Osteoblast (primary cell): ENCODE measurements around the gene PTPRD. TPM values are rescaled to one million over a fixed set of nuclear protein-coding genes. Genes with fewer than 3 reads are reported as not detected.

Source experiments
- DNase-seq: peaks from one replicate; pipeline ENCODE4 v3.0.0; 2011; ENCODE audit warnings: low spot score, mixed read lengths; ENCODE audit not compliant: insufficient read length; ENCODE audit errors: missing footprints
- H2AFZ ChIP-seq: 2 replicates; pipeline ENCODE4 v1.6.0; 2011; ENCODE audit warnings: mild to moderate bottlenecking, low read length
- H3K27ac ChIP-seq: 2 replicates; pipeline ENCODE4 v1.5.1; 2011; ENCODE audit warnings: mild to moderate bottlenecking, low read depth, low read length, moderate library complexity
- H3K27me3 ChIP-seq: 2 replicates; pipeline ENCODE4 v1.6.0; 2012; ENCODE audit warnings: mild to moderate bottlenecking, control low read depth, inconsistent platforms, low read length, moderate library complexity; ENCODE audit not compliant: insufficient read depth
- H3K36me3 ChIP-seq: 2 replicates; pipeline ENCODE4 v1.5.1; 2011; ENCODE audit warnings: mild to moderate bottlenecking, low read length, control low read depth, moderate library complexity; ENCODE audit not compliant: insufficient read depth
- H3K4me1 ChIP-seq: 2 replicates; pipeline ENCODE4 v1.5.1; 2011; ENCODE audit warnings: mild to moderate bottlenecking, low read length, control low read depth, moderate library complexity; ENCODE audit not compliant: insufficient read depth
- H3K4me2 ChIP-seq: 2 replicates; pipeline ENCODE4 v1.6.0; 2011; ENCODE audit warnings: mild to moderate bottlenecking, low read length; ENCODE audit not compliant: insufficient read depth
- H3K4me3 ChIP-seq: fragments of 200-600 bp; sonication (generic); 3 replicates; pipeline ENCODE4 v1.5.1; 2012; ENCODE audit warnings: mild to moderate bottlenecking, low read length, inconsistent platforms; ENCODE audit not compliant: insufficient read depth
- H3K79me2 ChIP-seq: 2 replicates; pipeline ENCODE4 v1.6.0; 2012; ENCODE audit warnings: mild to moderate bottlenecking, low read length, control low read depth, inconsistent platforms; ENCODE audit not compliant: insufficient read depth
- H3K9me3 ChIP-seq: 2 replicates; pipeline ENCODE4 v1.5.1; 2011; ENCODE audit warnings: low read depth, low read length, control low read depth
- H4K20me1 ChIP-seq: 2 replicates; pipeline ENCODE4 v1.6.0; 2012; ENCODE audit warnings: mild to moderate bottlenecking, low read length, control low read depth; ENCODE audit not compliant: insufficient read depth
- total RNA-seq: library from RNA; depleted of rRNA; stranded (reverse); fragments of >200 nt; gene quantifications from 2 replicates; pipeline ENCODE4 v1.2.3, GENCODE V29; 2012
- TF ChIP-seq, protein P1 (sequence below): IDR thresholded peaks from 2 replicates; pipeline ENCODE4 v1.5.1; 2011; ENCODE audit warnings: mild to moderate bottlenecking, low read depth, low read length, moderate library complexity; ENCODE audit errors: extremely low read depth

PTPRD gene
- total RNA-seq, 1 donor: 23.9 TPM

DNA sequence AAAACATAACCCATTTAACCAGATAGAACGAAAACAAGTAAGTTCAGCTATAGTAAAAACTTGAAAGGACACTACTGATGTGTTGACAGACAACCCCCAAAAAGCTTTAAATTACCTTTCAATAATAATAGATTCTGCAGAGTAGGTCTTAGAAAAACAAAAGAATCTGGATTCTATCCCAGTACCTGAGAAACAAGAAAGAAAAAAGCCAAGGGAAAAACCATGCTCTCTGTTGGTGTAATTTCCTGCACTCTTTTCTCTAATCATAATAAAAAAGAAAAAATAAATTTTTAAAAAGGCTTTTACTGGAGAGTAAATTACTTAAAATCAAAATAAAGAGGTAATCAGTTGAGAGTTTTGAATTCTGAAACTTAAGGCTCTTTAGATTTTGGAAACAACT is 1090.4 kb downstream of the PTPRD start:
- Histone ChIP-seq H3K9me3 (peaks cover 4% of the 10 kb centered on the region), H3K4me2 (no peak overlapping the region), H3K27ac (no peak overlapping the region), H3K27me3 (no peaks in the 10 kb centered on the region), H3K4me1 (no peaks in the 10 kb centered on the region), H3K36me3 (no peaks in the 10 kb centered on the region), H4K20me1 (no peaks in the 10 kb centered on the region), H3K4me3 (no peak overlapping the region), H3K79me2 (no peaks in the 10 kb centered on the region), H2AFZ (no peak overlapping the region)
- no peak for DNase-seq
- TF ChIP-seq, protein P1, sequence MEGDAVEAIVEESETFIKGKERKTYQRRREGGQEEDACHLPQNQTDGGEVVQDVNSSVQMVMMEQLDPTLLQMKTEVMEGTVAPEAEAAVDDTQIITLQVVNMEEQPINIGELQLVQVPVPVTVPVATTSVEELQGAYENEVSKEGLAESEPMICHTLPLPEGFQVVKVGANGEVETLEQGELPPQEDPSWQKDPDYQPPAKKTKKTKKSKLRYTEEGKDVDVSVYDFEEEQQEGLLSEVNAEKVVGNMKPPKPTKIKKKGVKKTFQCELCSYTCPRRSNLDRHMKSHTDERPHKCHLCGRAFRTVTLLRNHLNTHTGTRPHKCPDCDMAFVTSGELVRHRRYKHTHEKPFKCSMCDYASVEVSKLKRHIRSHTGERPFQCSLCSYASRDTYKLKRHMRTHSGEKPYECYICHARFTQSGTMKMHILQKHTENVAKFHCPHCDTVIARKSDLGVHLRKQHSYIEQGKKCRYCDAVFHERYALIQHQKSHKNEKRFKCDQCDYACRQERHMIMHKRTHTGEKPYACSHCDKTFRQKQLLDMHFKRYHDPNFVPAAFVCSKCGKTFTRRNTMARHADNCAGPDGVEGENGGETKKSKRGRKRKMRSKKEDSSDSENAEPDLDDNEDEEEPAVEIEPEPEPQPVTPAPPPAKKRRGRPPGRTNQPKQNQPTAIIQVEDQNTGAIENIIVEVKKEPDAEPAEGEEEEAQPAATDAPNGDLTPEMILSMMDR: no peak

DNA sequence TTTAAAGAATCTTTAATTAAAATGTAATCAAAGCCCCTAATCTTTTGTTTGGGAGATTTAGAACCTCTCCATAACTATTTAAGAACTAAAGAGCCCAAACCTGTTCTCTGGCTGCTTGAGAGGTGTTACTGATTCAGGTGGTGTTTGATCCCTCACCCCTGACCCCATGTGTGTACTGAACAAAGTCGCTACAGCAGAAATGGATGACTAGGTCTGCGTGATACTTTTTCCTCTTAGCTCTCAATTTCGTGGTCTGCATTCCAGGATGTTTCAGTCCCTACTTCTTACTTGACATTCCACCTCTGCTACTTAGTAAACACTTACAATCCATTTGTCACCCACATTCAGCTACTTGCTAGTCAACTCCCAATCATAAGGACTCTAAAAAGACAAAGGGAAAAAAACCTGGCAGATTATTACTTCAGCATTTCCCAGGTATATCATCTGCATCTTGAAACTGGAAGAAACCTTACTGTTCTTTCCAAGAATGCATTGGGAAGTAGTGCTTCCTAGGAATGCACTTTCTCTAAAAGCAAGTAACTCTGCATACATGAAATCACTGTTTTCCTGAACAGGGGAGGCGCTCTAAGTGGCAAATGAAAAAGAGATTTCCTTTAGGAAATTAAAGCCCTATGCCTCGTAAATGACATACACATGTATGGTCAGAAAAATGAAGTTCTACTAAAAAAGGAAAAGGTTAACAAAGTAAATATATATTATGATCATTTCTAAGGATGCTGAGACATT is 1091.6 kb downstream of the PTPRD start:
- Histone ChIP-seq H3K4me2 (no peak overlapping the region), H3K27me3 (no peaks in the 10 kb centered on the region), H3K27ac (no peak overlapping the region), H3K4me1 (no peaks in the 10 kb centered on the region), H3K4me3 (no peak overlapping the region), H3K9me3 (peaks cover 4% of the 10 kb centered on the region), H3K79me2 (no peaks in the 10 kb centered on the region), H4K20me1 (no peaks in the 10 kb centered on the region), H2AFZ (no peak overlapping the region), H3K36me3 (no peaks in the 10 kb centered on the region)
- DNase-seq: no peak
- TF ChIP-seq, protein P1: no peak

DNA sequence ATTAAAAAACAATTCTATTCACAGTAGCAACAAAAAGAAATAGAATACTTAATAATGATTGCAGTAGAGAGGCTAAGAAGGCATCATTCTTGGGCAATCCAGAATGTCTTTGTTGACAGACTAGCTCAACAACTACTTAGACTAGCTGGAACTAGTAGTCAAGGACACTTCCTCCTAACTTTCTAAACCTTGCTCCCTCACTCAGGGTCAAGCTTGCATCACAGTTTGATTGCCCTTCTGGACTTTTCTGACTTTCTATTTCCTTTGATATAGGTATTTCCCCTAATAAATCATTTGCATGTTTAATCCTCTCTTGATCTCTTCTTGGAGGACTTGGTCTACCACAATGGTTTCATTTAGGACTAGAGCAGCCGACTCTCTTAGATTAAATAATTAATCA is 1107.9 kb downstream of the PTPRD start:
- H3K4me3 ChIP-seq: no peak overlapping the region
- no peaks in the 10 kb centered on the region for H3K79me2 ChIP-seq
- no peak for DNase-seq
- no peaks in the 10 kb centered on the region for H3K4me1 ChIP-seq
- TF ChIP-seq, protein P1: no peak
- no peaks in the 10 kb centered on the region for H3K36me3 ChIP-seq
- no peak overlapping the region for H3K4me2 ChIP-seq
- no peak overlapping the region for H2AFZ ChIP-seq
- no peaks in the 10 kb centered on the region for H3K27me3 ChIP-seq
- peaks cover 1% of the 10 kb centered on the region for H3K9me3 ChIP-seq
- no peak overlapping the region for H3K27ac ChIP-seq
- H4K20me1 ChIP-seq: no peaks in the 10 kb centered on the region

DNA sequence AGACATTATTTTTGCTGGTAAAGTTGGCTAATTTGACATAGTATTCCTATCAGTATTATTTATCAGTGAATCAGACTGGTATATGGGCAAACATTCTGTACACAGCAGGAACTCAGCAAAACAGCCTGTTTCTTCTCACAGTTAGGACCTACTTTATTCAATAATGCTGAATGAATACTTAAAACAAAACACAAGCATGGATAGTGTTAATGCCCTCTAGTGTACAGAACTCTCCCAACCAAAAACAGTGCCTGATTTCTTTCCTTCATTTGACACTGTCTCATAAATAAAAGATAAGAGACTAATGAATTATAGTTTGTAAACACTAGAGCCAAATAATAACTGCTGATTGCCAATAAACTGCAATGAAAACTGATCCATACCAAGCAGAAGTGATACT is 1113.3 kb downstream of the PTPRD start:
- Histone ChIP-seq H3K79me2 (no peaks in the 10 kb centered on the region), H2AFZ (no peak overlapping the region), H3K4me2 (no peak overlapping the region), H3K36me3 (no peaks in the 10 kb centered on the region), H3K4me3 (no peak overlapping the region), H3K27me3 (no peaks in the 10 kb centered on the region), H3K27ac (no peak overlapping the region), H4K20me1 (no peaks in the 10 kb centered on the region), H3K4me1 (no peaks in the 10 kb centered on the region), H3K9me3 (peaks cover 2% of the 10 kb centered on the region)
- DNase-seq: no peak
- TF ChIP-seq, protein P1: no peak
